Neural progenitor cell (in vitro differentiated cells): Measurements from ENCODE around the gene ABCC10. TPM values are rescaled to one million over a fixed set of nuclear protein-coding genes. Genes with fewer than 3 reads are reported as not detected.
"Not testable (repeated sequence)": the region's sequence is repeated elsewhere in the genome, so short reads cannot be mapped to it uniquely, and the experiment has no call there.

ENCODE experiments used
- DNase-seq: peaks from one replicate; pipeline ENCODE4 v3.0.0-alpha.2; 2016; ENCODE audit warnings: low spot score
- H2AFZ ChIP-seq: fragments of 200-600 bp; sonication (generic); replicated peaks from 2 replicates; pipeline ENCODE4 v1.6.1; 2016; ENCODE audit warnings: antibody characterized with exemption
- H3F3A ChIP-seq: fragments of 200-600 bp; sonication (generic); 2 replicates; pipeline ENCODE4 v1.6.1; 2016; ENCODE audit warnings: antibody characterized with exemption, low read depth
- H3K27ac ChIP-seq: fragments of 200-600 bp; sonication (generic); 2 replicates; pipeline ENCODE4 v1.5.1; 2016; ENCODE audit warnings: mild to moderate bottlenecking
- H3K27me3 ChIP-seq: fragments of 200-600 bp; sonication (generic); 2 replicates; pipeline ENCODE4 v1.6.1; 2016; ENCODE audit warnings: mild to moderate bottlenecking, moderate library complexity
- H3K36me3 ChIP-seq: fragments of 200-600 bp; sonication (generic); 2 replicates; pipeline ENCODE4 v1.5.1; 2016
- H3K4me1 ChIP-seq: fragments of 200-600 bp; sonication (generic); 2 replicates; pipeline ENCODE4 v1.6.1; 2016; ENCODE audit warnings: mixed run types
- H3K4me2 ChIP-seq: fragments of 200-600 bp; sonication (generic); 2 replicates; pipeline ENCODE4 v1.6.1; 2016
- H3K4me3 ChIP-seq: fragments of 200-600 bp; sonication (generic); 2 replicates; pipeline ENCODE4 v1.5.1; 2016
- H3K79me2 ChIP-seq: fragments of 200-600 bp; sonication (generic); 2 replicates; pipeline ENCODE4 v1.6.1; 2016; ENCODE audit warnings: low read depth
- H3K9ac ChIP-seq: fragments of 200-600 bp; sonication (generic); 2 replicates; pipeline ENCODE4 v1.6.1; 2016
- H3K9me3 ChIP-seq: fragments of 200-600 bp; sonication (generic); 2 replicates; pipeline ENCODE4 v1.5.1; 2016; ENCODE audit warnings: low read depth
- H4K20me1 ChIP-seq: fragments of 200-600 bp; sonication (generic); 2 replicates; pipeline ENCODE4 v1.6.1; 2016; ENCODE audit warnings: low read depth
- H3K27ac Mint-ChIP-seq: 3 replicates; pipeline ENCODE4 v1.8.0; 2021; ENCODE audit warnings: mixed read lengths
- H3K27me3 Mint-ChIP-seq: 2 replicates; pipeline ENCODE4 v1.8.0; 2022; ENCODE audit warnings: low read depth, mild to moderate bottlenecking, inconsistent platforms, moderate library complexity, mixed read lengths; ENCODE audit not compliant: insufficient read depth
- H3K36me3 Mint-ChIP-seq: 3 replicates; pipeline ENCODE4 v1.8.0; 2021; ENCODE audit warnings: mixed read lengths
- H3K4me1 Mint-ChIP-seq: 3 replicates; pipeline ENCODE4 v1.8.0; 2021; ENCODE audit warnings: mixed read lengths
- H3K4me3 Mint-ChIP-seq: 3 replicates; pipeline ENCODE4 v1.8.0; 2021; ENCODE audit warnings: mild to moderate bottlenecking, moderate library complexity, mixed read lengths
- H3K9me3 Mint-ChIP-seq: 3 replicates; pipeline ENCODE4 v1.8.0; 2020; ENCODE audit warnings: mixed read lengths
- EZH2 ChIP-seq: fragments of 200-600 bp; sonication (generic); IDR thresholded peaks from 2 replicates; pipeline ENCODE4 v1.6.1; 2017; ENCODE audit warnings: antibody characterized with exemption, mild to moderate bottlenecking, moderate library complexity
- EZH2phosphoT487 ChIP-seq: fragments of 200-600 bp; sonication (generic); IDR thresholded peaks from 2 replicates; pipeline ENCODE4 v1.6.1; 2017; ENCODE audit warnings: antibody characterized with exemption
- total RNA-seq: library from RNA; depleted of rRNA; stranded (reverse); fragments of >200 nt; gene quantifications from 2 replicates; pipeline ENCODE4 v1.2.3, GENCODE V29; 2015; ENCODE audit warnings: low replicate concordance
- TF ChIP-seq, protein P1 (sequence below): fragments of 200-600 bp; sonication (generic); IDR thresholded peaks from 2 replicates; pipeline ENCODE4 v1.5.1; 2017; ENCODE audit warnings: antibody characterized with exemption, mild to moderate bottlenecking

ABCC10 gene
- total RNA-seq, 1 donor from 2014 or later = 10.1 TPM

GRCh38 chr6:43407296-43407695 is 20.0 kb upstream of the ABCC10 start:
- H3K4me1 Mint-ChIP-seq = no peaks in the 10 kb centered on the region
- Histone ChIP-seq H3K4me2 (no peak overlapping the region), H3K27me3 (peaks cover 21% of the 10 kb centered on the region), H2AFZ (no peak overlapping the region), H4K20me1 (no peaks in the 10 kb centered on the region), H3F3A (no peaks in the 10 kb centered on the region), H3K4me3 (no peak overlapping the region), H3K79me2 (no peaks in the 10 kb centered on the region), H3K36me3 (no peaks in the 10 kb centered on the region), H3K27ac (no peak overlapping the region), H3K9ac (no peak overlapping the region), H3K9me3 (no peaks in the 10 kb centered on the region), H3K4me1 (no peaks in the 10 kb centered on the region)
- DNase-seq = no peak
- TF ChIP-seq, protein P1, sequence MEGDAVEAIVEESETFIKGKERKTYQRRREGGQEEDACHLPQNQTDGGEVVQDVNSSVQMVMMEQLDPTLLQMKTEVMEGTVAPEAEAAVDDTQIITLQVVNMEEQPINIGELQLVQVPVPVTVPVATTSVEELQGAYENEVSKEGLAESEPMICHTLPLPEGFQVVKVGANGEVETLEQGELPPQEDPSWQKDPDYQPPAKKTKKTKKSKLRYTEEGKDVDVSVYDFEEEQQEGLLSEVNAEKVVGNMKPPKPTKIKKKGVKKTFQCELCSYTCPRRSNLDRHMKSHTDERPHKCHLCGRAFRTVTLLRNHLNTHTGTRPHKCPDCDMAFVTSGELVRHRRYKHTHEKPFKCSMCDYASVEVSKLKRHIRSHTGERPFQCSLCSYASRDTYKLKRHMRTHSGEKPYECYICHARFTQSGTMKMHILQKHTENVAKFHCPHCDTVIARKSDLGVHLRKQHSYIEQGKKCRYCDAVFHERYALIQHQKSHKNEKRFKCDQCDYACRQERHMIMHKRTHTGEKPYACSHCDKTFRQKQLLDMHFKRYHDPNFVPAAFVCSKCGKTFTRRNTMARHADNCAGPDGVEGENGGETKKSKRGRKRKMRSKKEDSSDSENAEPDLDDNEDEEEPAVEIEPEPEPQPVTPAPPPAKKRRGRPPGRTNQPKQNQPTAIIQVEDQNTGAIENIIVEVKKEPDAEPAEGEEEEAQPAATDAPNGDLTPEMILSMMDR = no peak
- TF ChIP-seq EZH2phosphoT487 (no peak), EZH2 (no peak)
- no peaks in the 10 kb centered on the region for H3K36me3 Mint-ChIP-seq
- H3K27ac Mint-ChIP-seq = peak overlapping the region; percentile 26
- H3K27me3 Mint-ChIP-seq = peaks cover 12% of the 10 kb centered on the region
- H3K4me3 Mint-ChIP-seq = no peak overlapping the region
- H3K9me3 Mint-ChIP-seq = no peaks in the 10 kb centered on the region

GRCh38 chr6:43408259-43408658 is 19.1 kb upstream of the ABCC10 start:
- H3K27ac ChIP-seq = no peak overlapping the region
- H3K79me2 ChIP-seq = no peaks in the 10 kb centered on the region
- H3K9ac ChIP-seq = no peak overlapping the region
- Mint-ChIP-seq H3K4me3 (no peak overlapping the region), H3K27me3 (peaks cover 9% of the 10 kb centered on the region), H3K27ac (no peak overlapping the region), H3K36me3 (no peaks in the 10 kb centered on the region), H3K9me3 (no peaks in the 10 kb centered on the region), H3K4me1 (no peaks in the 10 kb centered on the region)
- H2AFZ ChIP-seq = no peak overlapping the region
- H3F3A ChIP-seq = no peaks in the 10 kb centered on the region
- TF ChIP-seq, protein P1 = no peak
- H3K4me3 ChIP-seq = no peak overlapping the region
- no peaks in the 10 kb centered on the region for H3K36me3 ChIP-seq
- no peak overlapping the region for H3K4me2 ChIP-seq
- no peaks in the 10 kb centered on the region for H3K4me1 ChIP-seq
- peaks cover 21% of the 10 kb centered on the region for H3K27me3 ChIP-seq
- no peaks in the 10 kb centered on the region for H4K20me1 ChIP-seq
- H3K9me3 ChIP-seq = no peaks in the 10 kb centered on the region
- no peak for DNase-seq

DNA sequence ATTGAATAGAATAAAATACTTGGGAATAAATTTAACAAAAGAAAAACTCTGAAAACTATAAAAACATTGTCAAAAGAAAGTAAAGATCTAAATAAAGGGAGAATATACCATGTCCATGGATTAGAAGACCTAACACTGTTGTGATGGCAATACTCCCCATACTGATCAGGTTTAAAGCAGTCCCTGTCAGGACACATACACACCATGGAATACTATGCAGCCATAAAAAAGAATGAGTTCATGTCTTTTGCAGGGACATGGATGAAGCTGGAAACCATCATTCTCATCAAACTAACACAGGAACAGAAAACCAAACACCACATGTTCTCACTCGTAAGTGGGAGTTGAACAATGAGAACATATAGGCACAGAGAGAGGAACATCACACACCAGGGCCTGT is 16.6 kb upstream of the ABCC10 start:
- H4K20me1 ChIP-seq, H3K4me3 Mint-ChIP-seq, H3F3A ChIP-seq, H3K4me2 ChIP-seq, H3K36me3 ChIP-seq, H3K27me3 Mint-ChIP-seq, H3K79me2 ChIP-seq, H3K36me3 Mint-ChIP-seq, H3K27me3 ChIP-seq, H3K4me1 Mint-ChIP-seq, H2AFZ ChIP-seq, H3K9me3 ChIP-seq, H3K9me3 Mint-ChIP-seq, DNase-seq, H3K4me3 ChIP-seq, H3K27ac Mint-ChIP-seq, H3K9ac ChIP-seq, H3K27ac ChIP-seq, H3K4me1 ChIP-seq: not testable (repeated sequence)

- no peak overlapping the region for H3K4me3 Mint-ChIP-seq
- no peaks in the 10 kb centered on the region for H4K20me1 ChIP-seq
- no peaks in the 10 kb centered on the region for H3K36me3 ChIP-seq
- peaks cover 3% of the 10 kb centered on the region for H3K27me3 Mint-ChIP-seq
- H3K36me3 Mint-ChIP-seq = no peaks in the 10 kb centered on the region
- H2AFZ ChIP-seq = no peak overlapping the region
- no peaks in the 10 kb centered on the region for H3K4me1 ChIP-seq
- H3K4me3 ChIP-seq = no peak overlapping the region
- H3F3A ChIP-seq = no peaks in the 10 kb centered on the region
- no peak overlapping the region for H3K27ac Mint-ChIP-seq
- no peak overlapping the region for H3K9ac ChIP-seq
- no peak overlapping the region for H3K4me2 ChIP-seq
- H3K27me3 ChIP-seq = peaks cover 13% of the 10 kb centered on the region
- TF ChIP-seq EZH2phosphoT487 = no peak
- TF ChIP-seq, protein P1 = no peak
- no peak for TF ChIP-seq EZH2
- no peak for DNase-seq
- H3K27ac ChIP-seq = no peak overlapping the region
- H3K79me2 ChIP-seq = no peaks in the 10 kb centered on the region
- no peaks in the 10 kb centered on the region for H3K9me3 ChIP-seq
- H3K4me1 Mint-ChIP-seq = no peaks in the 10 kb centered on the region
- no peaks in the 10 kb centered on the region for H3K9me3 Mint-ChIP-seq
These were observed 14.8 kb upstream of the ABCC10 start for GRCh38 chr6:43412541-43412940.
